KMS-11 (cell line): ENCODE measurements around the gene PSME2.

Experiments used
- H2AFZ ChIP-seq: fragments of 200-600 bp; sonication (generic); 2 replicates; pipeline ENCODE4 v1.6.1; 2016; ENCODE audit warnings: antibody characterized with exemption, mixed run types, low read depth
- H3K27ac ChIP-seq: fragments of 200-600 bp; sonication (generic); 2 replicates; pipeline ENCODE4 v1.6.1; 2016; ENCODE audit warnings: mild to moderate bottlenecking, mixed run types
- H3K27me3 ChIP-seq: fragments of 200-600 bp; sonication (generic); 2 replicates; pipeline ENCODE4 v1.6.1; 2017; ENCODE audit warnings: mild to moderate bottlenecking, low read depth, mixed run types, moderate library complexity; ENCODE audit not compliant: insufficient read depth
- H3K36me3 ChIP-seq: fragments of 200-600 bp; sonication (generic); 2 replicates; pipeline ENCODE4 v1.6.1; 2017; ENCODE audit warnings: mild to moderate bottlenecking, mixed run types; ENCODE audit not compliant: insufficient read depth
- H3K4me1 ChIP-seq: fragments of 200-600 bp; sonication (generic); 2 replicates; pipeline ENCODE4 v1.6.1; 2016; ENCODE audit warnings: mild to moderate bottlenecking, low read depth, mixed run types; ENCODE audit not compliant: poor library complexity, severe bottlenecking
- H3K4me2 ChIP-seq: fragments of 200-600 bp; sonication (generic); 2 replicates; pipeline ENCODE4 v1.7.0; 2016; ENCODE audit warnings: mild to moderate bottlenecking, mixed run types
- H3K4me3 ChIP-seq: fragments of 200-600 bp; sonication (generic); IDR thresholded peaks from 2 replicates; pipeline ENCODE4 v1.6.1; 2017; ENCODE audit warnings: low read depth, low read length, mixed read lengths; ENCODE audit not compliant: insufficient read depth
- H3K79me2 ChIP-seq: fragments of 200-600 bp; sonication (generic); 2 replicates; pipeline ENCODE4 v1.6.1; 2016; ENCODE audit warnings: low read depth, mixed run types; ENCODE audit not compliant: insufficient read depth
- H3K9ac ChIP-seq: fragments of 200-600 bp; sonication (generic); 2 replicates; pipeline ENCODE4 v1.6.1; 2016; ENCODE audit warnings: mild to moderate bottlenecking, mixed run types
- H4K20me1 ChIP-seq: fragments of 200-600 bp; sonication (generic); 2 replicates; pipeline ENCODE4 v1.6.1; 2016; ENCODE audit warnings: mild to moderate bottlenecking, mixed run types; ENCODE audit not compliant: insufficient read depth
- CTCF ChIP-seq: fragments of 200-600 bp; sonication (generic); conservative IDR thresholded peaks from 2 replicates; pipeline ENCODE4 v1.6.1; 2017; ENCODE audit warnings: low read depth, mild to moderate bottlenecking, antibody characterized with exemption, low read length, moderate library complexity, mixed read lengths

The PSME2 gene

DNA sequence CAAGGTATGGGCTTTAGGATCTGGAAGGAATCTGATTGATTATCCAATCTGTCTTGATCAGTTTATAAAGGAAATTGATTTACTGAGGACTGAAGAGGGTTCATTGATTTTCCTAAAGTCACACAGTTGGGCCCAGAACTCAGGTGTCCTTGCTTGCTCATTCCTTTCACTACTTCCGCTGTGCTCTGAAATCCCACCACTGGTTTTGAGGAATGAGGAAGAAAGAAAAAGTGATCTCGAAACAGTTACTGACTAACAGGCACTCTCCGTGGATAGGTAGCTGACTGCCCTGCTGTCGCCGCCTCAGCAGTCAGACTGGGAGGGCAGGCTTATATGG lies 16.1 kb downstream of the PSME2 start, which contains the start of gene FITM1:
Gene FITM1, plus strand, starts transcription at position 280 of the 337 bp plus-strand sequence. CDS start 905 bp downstream, outside the sequence.
- Histone ChIP-seq H3K9ac (no peak within 1 kb of the TSS), H3K4me2 (no peak within 1 kb of the TSS)

GRCh38 chr14:24129410-24129998 lies 16.9 kb downstream of the PSME2 start:
- no peaks in the 10 kb centered on the region for H4K20me1 ChIP-seq
- no peak for TF ChIP-seq CTCF
- no peak overlapping the region for H3K4me2 ChIP-seq
- no peaks in the 10 kb centered on the region for H3K79me2 ChIP-seq
- H2AFZ ChIP-seq, result no peak overlapping the region
- H3K27me3 ChIP-seq, result no peaks in the 10 kb centered on the region
- H3K4me1 ChIP-seq, result no peaks in the 10 kb centered on the region
- no peak overlapping the region for H3K4me3 ChIP-seq
- H3K9ac ChIP-seq, result no peak overlapping the region
- no peak overlapping the region for H3K27ac ChIP-seq
- H3K36me3 ChIP-seq, result no peaks in the 10 kb centered on the region

More for the DNA sequence above, 16.1 kb downstream of the PSME2 start, which contains the start of gene FITM1:
- H3K4me3 ChIP-seq, result no peak within 1 kb of the TSS
- H3K36me3 ChIP-seq, result no peaks in the 10 kb centered on the region
- H3K27ac ChIP-seq, result no peak within 1 kb of the TSS
- H3K79me2 ChIP-seq, result no peaks in the 10 kb centered on the region
- no peaks in the 10 kb centered on the region for H3K4me1 ChIP-seq
- no peak for TF ChIP-seq CTCF
- H4K20me1 ChIP-seq, result no peaks in the 10 kb centered on the region
- no peaks in the 10 kb centered on the region for H3K27me3 ChIP-seq
- H2AFZ ChIP-seq, result no peak within 1 kb of the TSS

DNA sequence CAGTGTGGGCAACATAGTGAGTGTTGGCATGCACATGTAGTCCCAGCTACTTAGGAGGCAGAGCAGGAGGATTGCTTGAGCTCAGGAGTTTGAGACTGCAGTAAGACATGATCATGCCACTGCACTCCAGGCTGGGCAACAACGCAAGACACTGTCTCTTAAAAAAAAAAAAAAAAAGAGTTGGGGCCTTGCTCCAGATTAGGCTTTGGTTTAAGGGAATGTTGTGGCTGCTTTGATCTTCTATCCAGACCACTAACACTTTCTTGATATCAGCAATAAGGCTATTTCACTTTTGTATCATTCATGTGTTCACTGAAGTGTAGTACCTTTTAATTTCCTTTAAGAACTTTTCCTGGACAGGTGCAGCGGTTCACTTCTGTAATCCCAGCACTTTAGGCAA lies 18.7 kb downstream of the PSME2 start:
- H3K4me2 ChIP-seq, result no peak overlapping the region

GRCh38 chr14:24126939-24127338 lies 19.5 kb downstream of the PSME2 start:
- no peaks in the 10 kb centered on the region for H3K36me3 ChIP-seq
- no peaks in the 10 kb centered on the region for H3K4me1 ChIP-seq
- no peaks in the 10 kb centered on the region for H4K20me1 ChIP-seq
- H3K4me3 ChIP-seq, result no peak overlapping the region
- no peak overlapping the region for H2AFZ ChIP-seq
- no peak overlapping the region for H3K9ac ChIP-seq
- TF ChIP-seq CTCF, result no peak
- no peaks in the 10 kb centered on the region for H3K79me2 ChIP-seq
- no peak overlapping the region for H3K4me2 ChIP-seq
- H3K27ac ChIP-seq, result no peak overlapping the region
- H3K27me3 ChIP-seq, result no peaks in the 10 kb centered on the region

More for the DNA sequence above, 18.7 kb downstream of the PSME2 start:
- no peak overlapping the region for H2AFZ ChIP-seq
- no peaks in the 10 kb centered on the region for H3K36me3 ChIP-seq
- H4K20me1 ChIP-seq, result no peaks in the 10 kb centered on the region
- no peaks in the 10 kb centered on the region for H3K4me1 ChIP-seq
- no peak for TF ChIP-seq CTCF
- no peak overlapping the region for H3K4me3 ChIP-seq
- H3K9ac ChIP-seq, result no peak overlapping the region
- H3K27me3 ChIP-seq, result no peaks in the 10 kb centered on the region
- no peak overlapping the region for H3K27ac ChIP-seq
- H3K79me2 ChIP-seq, result no peaks in the 10 kb centered on the region
